Measurements from ENCODE around the gene SLC6A2. TPM values are rescaled to one million over a fixed set of nuclear protein-coding genes. Genes with fewer than 3 reads are reported as not detected.

The SLC6A2 gene
- total RNA-seq, 6 experiments from 2014 or later, result 0.37 to 2.9 (median 0.37) TPM; not detected in 3

DNA sequence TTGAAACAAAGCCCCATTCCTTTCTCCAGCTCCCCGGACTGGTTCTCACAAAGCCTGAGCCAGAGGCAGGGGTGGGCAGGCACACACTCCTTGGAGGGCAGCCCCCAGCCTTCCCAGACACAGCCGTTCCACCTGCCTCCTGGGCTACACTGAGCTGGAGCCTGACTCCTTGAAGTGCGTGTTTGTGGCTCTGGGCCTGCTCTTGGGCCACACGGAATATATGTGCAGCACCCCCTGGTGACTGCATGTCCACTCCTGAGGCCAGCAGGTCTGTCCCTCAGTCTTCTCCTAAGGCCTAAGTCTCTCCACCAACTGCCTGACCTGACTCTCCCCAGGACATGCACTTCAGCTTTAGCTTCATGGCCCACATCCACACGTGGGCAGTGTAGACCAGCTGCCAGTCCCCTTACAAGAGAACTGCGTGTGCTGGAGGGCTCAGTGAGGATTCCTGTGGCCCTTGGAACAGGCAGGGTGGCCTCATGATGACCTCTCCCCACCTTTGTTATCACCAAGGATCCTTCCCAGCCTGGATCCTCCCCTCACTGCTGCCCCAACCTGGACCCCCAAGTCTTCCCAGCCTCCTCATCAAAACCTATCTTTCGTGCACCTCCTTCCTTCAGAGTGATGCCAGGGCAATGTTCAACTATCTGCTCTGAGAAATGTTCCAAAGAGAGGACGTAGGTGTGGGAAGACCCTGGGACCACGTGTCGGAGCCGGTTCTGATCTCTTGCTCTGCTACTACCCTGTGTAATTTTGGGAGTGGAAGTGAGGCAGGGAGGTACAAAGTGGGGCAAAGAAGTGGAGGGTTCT lies 12.4 kb upstream of the SLC6A2 start:
- Histone ChIP-seq H3K4me3 (no peak overlapping the region), H3K27me3 (no peaks in the 10 kb centered on the region), H3K36me3 (no peaks in the 10 kb centered on the region), H3K4me1 (no peaks in the 10 kb centered on the region), H3K9me3 (no peaks in the 10 kb centered on the region), H3K27ac (no peak overlapping the region)
- peak; percentile 64 to 89 (median 74) for ATAC-seq
- DNase-seq, result no peak
- WGBS (ENCODE audit: insufficient coverage, low coverage, low lambda C conversion rate, missing lambda C conversion rate), result 65% methylated on average over 5 of the region's 11 CpGs
- TF ChIP-seq, protein P1, sequence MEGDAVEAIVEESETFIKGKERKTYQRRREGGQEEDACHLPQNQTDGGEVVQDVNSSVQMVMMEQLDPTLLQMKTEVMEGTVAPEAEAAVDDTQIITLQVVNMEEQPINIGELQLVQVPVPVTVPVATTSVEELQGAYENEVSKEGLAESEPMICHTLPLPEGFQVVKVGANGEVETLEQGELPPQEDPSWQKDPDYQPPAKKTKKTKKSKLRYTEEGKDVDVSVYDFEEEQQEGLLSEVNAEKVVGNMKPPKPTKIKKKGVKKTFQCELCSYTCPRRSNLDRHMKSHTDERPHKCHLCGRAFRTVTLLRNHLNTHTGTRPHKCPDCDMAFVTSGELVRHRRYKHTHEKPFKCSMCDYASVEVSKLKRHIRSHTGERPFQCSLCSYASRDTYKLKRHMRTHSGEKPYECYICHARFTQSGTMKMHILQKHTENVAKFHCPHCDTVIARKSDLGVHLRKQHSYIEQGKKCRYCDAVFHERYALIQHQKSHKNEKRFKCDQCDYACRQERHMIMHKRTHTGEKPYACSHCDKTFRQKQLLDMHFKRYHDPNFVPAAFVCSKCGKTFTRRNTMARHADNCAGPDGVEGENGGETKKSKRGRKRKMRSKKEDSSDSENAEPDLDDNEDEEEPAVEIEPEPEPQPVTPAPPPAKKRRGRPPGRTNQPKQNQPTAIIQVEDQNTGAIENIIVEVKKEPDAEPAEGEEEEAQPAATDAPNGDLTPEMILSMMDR (IDR thresholded peaks at IDR 0.05), result peak in 3 of 4 donors; percentile 12 to 55 (median 38)
- no peak for TF ChIP-seq POLR2A (IDR thresholded peaks at IDR 0.05)
- intact Hi-C loops (cut with DNase I), result no loop called here

DNA sequence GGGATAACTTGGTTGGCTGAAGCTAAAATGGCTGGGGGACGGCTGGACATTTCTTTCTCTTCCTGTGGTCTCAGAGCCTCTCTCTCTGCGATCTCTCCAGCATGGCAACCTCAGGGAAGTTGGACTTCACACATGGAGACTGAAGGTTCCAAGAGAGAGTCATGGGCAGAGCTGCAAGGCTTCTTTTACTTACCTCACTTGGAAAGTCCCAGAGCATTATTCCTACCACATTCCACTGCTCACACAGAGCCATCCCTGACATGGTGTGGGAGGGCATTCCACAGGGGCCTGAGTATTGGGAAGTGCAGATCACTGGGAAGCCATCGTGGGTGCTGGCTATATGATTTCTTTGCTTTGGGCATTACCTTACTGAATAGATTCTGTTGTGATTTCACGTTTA lies 9.8 kb upstream of the SLC6A2 start:
- DNase-seq (no peak), ATAC-seq (no peak)
- no peaks in the 10 kb centered on the region for H3K4me1 ChIP-seq
- no peaks in the 10 kb centered on the region for H3K9me3 ChIP-seq
- no peaks in the 10 kb centered on the region for H3K36me3 ChIP-seq
- H3K27ac ChIP-seq, result no peak overlapping the region
- TF ChIP-seq POLR2A (IDR thresholded peaks at IDR 0.05), result no peak
- intact Hi-C loops (cut with DNase I), result no loop called here
- no peak overlapping the region for H3K4me3 ChIP-seq
- 50% methylated on average over 4 of the region's 4 CpGs for WGBS (ENCODE audit: insufficient coverage, low coverage, low lambda C conversion rate, missing lambda C conversion rate)
- H3K27me3 ChIP-seq, result no peaks in the 10 kb centered on the region

DNA sequence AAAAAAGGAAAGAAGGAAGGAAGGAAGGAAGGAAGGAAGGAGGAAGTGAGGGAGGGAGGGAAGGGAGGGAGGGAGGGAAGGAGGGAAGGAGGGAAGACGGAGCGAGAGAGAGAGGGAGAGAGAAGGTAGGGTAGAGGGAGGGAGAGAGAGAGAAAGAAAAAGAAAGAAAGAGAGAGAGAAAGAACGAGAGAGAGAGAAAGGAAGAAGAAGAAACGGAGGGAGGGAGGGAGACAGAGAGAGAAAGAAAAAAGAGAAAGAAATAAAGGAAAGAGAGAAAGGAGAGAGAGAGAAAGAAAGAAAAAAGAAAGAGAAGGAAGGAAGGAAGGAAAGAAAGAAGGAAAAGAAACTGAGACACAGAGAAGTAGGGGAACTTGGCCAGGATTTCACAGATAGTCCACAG lies 8.4 kb upstream of the SLC6A2 start:
- TF ChIP-seq, protein P1 (IDR thresholded peaks at IDR 0.05), result no peak
- TF ChIP-seq POLR2A (IDR thresholded peaks at IDR 0.05), result no peak
- ATAC-seq (no peak), DNase-seq (no peak)
- Histone ChIP-seq H3K36me3 (no peaks in the 10 kb centered on the region), H3K4me1 (no peaks in the 10 kb centered on the region), H3K27ac (no peak overlapping the region), H3K27me3 (no peaks in the 10 kb centered on the region), H3K9me3 (no peaks in the 10 kb centered on the region), H3K4me3 (no peak overlapping the region)
- 70% methylated on average over 4 of the region's 4 CpGs for WGBS (ENCODE audit: insufficient coverage, low coverage, low lambda C conversion rate, missing lambda C conversion rate)
- intact Hi-C loops (cut with DNase I), result no loop called here

DNA sequence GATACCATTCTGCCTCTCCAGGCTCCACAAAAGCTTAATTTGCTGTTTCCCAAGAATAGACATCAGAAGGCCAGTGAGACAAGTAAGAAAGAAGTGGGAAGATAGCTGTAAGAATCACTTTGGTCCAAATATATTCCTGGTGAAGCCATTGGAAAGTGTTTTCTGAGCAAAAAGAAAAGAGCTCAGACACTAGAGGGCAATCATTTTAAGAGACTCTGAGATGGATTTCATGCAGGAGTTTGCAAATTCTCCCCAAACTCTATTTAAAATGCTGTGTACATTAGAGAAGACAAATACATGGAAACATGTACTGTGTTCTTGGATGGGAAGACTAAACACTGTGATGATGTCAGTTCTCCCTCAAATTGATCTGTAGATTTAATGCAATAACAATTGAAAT lies 8.0 kb upstream of the SLC6A2 start:
- Histone ChIP-seq H3K36me3 (no peaks in the 10 kb centered on the region), H3K27ac (no peak overlapping the region), H3K9me3 (no peaks in the 10 kb centered on the region), H3K27me3 (no peaks in the 10 kb centered on the region), H3K4me3 (no peak overlapping the region), H3K4me1 (no peaks in the 10 kb centered on the region)
- DNase-seq (no peak), ATAC-seq (no peak)
- TF ChIP-seq POLR2A (IDR thresholded peaks at IDR 0.05), result no peak
- TF ChIP-seq, protein P1 (IDR thresholded peaks at IDR 0.05), result peak in 1 of 4 donors; percentile 5
- intact Hi-C loops (cut with DNase I), result no loop called here

Data from right lobe of liver (tissue), 6 donors.